Neural progenitor cell (in vitro differentiated cells): Measurements from ENCODE around the gene PRDX2.

ENCODE experiments used
- CTCF ChIP-seq: fragments of 200-600 bp; sonication (generic); IDR thresholded peaks from 2 replicates; pipeline ENCODE4 v1.5.1; 2017; ENCODE audit warnings: antibody characterized with exemption, mild to moderate bottlenecking
- EZH2phosphoT487 ChIP-seq: fragments of 200-600 bp; sonication (generic); IDR thresholded peaks from 2 replicates; pipeline ENCODE4 v1.6.1; 2017; ENCODE audit warnings: antibody characterized with exemption

GRCh38 chr19:12841094-12841493 is 39.5 kb upstream of the PRDX2 start:
- TF ChIP-seq EZH2phosphoT487 = no peak
- no peak for TF ChIP-seq CTCF
